GM10248 (cell line): ENCODE results near the gene MAPRE3.
A peak's percentile ranks its signal among the peaks of the same experiment; 100 is the strongest.

Experiments used
- CTCF ChIA-PET: fragments of 300-600 bp; sonication (Branson Sonifier 250); formaldehyde crosslinking; extraction: SDS; loops from one replicate; lab custom pipeline; 2021; ENCODE audit warnings: antibody characterized with exemption; lab: Yijun Ruan, JAX
- POLR2A ChIA-PET: fragments of 350-650 bp; sonication (Branson Sonifier 250); formaldehyde crosslinking; extraction: SDS; loops from one replicate; lab custom pipeline; 2020; ENCODE audit warnings: antibody characterized with exemption; lab: Yijun Ruan, JAX
- DNase-seq: peaks from one replicate; pipeline ENCODE4 v3.0.0; 2012; ENCODE audit errors: extremely low spot score
- TF ChIP-seq, protein P1 (sequence below): IDR thresholded peaks from 2 replicates; pipeline ENCODE4 v1.5.1; 2012; ENCODE audit warnings: mild to moderate bottlenecking, low read depth; ENCODE audit errors: extremely low read depth, missing control alignments, control extremely low read depth

Gene MAPRE3

DNA sequence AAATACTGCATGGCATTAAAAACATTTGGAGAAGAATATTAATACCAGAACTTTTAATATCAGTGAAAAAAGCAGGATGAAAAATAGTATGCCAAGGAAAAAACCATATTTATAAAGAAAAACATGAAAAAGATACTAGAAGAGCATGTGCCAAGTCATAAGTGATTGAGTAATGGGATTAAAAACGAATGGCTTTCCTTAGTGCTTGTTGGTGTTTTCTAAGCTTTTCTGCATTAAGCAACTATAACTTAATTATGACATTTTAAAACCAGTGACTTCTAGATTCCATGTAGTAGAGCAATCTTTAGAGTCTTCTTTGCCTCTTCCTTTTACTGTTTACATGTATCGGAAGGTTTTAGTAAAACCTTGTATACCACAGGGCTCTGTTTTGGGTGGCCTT lies 6.6 kb downstream of the MAPRE3 start:
- TF ChIP-seq, protein P1, sequence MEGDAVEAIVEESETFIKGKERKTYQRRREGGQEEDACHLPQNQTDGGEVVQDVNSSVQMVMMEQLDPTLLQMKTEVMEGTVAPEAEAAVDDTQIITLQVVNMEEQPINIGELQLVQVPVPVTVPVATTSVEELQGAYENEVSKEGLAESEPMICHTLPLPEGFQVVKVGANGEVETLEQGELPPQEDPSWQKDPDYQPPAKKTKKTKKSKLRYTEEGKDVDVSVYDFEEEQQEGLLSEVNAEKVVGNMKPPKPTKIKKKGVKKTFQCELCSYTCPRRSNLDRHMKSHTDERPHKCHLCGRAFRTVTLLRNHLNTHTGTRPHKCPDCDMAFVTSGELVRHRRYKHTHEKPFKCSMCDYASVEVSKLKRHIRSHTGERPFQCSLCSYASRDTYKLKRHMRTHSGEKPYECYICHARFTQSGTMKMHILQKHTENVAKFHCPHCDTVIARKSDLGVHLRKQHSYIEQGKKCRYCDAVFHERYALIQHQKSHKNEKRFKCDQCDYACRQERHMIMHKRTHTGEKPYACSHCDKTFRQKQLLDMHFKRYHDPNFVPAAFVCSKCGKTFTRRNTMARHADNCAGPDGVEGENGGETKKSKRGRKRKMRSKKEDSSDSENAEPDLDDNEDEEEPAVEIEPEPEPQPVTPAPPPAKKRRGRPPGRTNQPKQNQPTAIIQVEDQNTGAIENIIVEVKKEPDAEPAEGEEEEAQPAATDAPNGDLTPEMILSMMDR, result no peak
- ChIA-PET CTCF (interaction anchor here (0.7 to 5.4 kb wide), 6 partner anchors 11 to 157 kb away, joined by 3 to 33 read pairs (median 4); partner anchors contain the start of gene PREB), POLR2A (no interaction called here)
- no peak for DNase-seq

DNA sequence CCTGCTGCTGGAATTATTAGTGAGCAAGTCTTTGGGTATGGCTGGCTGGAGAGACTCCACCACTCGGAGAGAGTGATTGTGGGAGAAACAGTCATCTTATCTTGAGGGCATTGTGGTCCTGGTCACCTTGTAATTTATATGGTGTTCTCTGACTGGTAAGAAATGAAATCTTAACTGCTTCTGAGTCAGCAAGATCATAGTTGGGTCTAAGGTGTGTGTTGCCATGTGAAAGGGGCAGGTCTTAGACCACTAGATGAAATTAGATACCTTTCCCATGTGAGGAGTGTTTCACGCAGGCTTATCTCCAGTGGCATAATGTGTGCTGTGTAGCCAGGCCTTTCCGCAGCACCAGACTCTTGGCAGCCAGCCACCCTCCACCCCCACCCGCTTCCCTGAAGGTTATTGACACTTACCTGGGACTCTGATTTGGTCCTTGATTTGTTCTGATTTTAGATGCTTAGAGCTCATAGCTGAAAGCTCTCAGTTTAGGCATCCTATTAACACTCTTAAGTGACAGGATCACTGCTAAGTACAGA lies 7.7 kb downstream of the MAPRE3 start:
- no peak for DNase-seq
- CTCF ChIA-PET, result interaction anchor here (0.8 to 5.4 kb wide), 3 partner anchors 10 to 16 kb away, joined by 3 to 33 read pairs (median 15); no protein-coding TSS in a partner anchor
- POLR2A ChIA-PET, result no interaction called here
- TF ChIP-seq, protein P1, result no peak

DNA sequence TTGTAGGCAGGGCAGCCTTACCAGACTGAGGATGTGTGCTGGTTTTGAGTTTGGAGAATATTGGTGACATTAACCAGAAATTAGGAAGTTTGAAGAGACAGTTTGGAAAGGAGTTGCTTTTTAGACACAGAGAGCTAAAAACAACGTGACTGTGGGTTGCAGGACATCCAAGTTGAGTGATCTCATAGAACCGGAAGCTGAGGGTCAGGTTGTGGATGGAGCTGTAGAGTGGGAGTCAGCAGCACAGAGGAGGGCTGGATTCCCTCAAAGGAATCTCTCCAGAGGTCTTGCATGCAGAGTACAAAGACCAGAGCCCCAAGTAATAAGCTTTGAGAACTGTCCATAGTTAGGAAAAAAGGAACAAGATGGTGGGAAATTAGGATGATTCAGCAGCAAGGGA lies 9.3 kb downstream of the MAPRE3 start:
- TF ChIP-seq, protein P1, result no peak
- ChIA-PET POLR2A (no interaction called here), CTCF (interaction anchor here (4.2 to 5.4 kb wide), 2 partner anchors 8 to 17 kb away, joined by 15 to 33 read pairs; no protein-coding TSS in a partner anchor)
- no peak for DNase-seq

DNA sequence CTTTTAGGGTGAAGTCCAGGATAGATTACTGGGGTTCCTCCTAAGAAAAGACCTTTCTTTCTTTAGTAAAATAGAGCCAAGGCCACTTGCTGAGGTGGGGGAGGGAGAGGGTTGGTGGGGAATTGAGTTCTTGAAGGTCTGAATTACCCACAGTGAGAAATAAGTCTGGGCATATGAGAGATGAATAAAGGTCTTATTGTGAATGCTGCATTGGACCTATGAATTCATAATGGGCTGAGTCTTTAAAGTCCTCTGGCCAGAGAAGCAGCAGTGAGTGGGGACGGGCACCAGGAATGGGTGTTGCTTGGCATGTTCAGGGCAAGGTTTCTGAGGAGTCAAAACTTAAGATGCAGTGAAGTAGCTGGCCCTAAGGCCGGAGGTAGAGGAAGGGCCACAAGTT lies 10.5 kb downstream of the MAPRE3 start:
- no peak for DNase-seq
- TF ChIP-seq, protein P1, result no peak
- POLR2A ChIA-PET, result no interaction called here
- CTCF ChIA-PET, result interaction anchor here (1.7 to 3.7 kb wide), 3 partner anchors 10 to 135 kb away, joined by 4 to 14 read pairs (median 6); no protein-coding TSS in a partner anchor

DNA sequence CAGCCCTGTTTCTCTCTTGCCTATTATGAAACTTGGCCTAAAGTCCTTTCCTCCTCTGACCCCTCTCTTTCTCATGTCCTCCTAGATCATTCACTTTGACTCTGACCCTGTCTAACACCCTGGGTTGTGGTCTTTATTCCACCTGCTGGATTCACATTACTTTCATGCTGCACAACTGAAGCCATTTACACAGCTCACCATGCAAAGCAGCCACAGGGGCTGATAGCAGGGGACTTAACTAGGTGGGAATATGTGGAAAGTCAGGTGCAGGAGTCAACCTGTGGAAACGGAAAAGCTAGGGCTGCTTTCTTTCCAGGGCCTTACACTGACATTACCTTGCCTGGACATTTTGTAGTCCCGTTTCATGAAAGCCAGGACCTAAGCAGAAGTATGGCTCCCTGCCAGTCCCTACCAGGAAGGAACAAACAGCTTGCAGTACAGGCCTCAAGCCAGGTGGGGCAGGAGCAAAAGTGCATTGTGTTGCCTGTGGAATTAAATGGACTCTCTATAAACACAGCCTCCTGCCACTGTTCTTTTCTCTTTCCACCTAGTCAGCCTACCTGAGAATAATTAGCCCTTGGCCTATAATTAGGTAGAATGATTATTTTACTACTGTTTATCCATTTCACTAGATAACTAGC lies 11.8 kb downstream of the MAPRE3 start:
- ChIA-PET CTCF (interaction anchor here (1.4 to 3.7 kb wide), 8 partner anchors 11 to 136 kb away, joined by 4 to 17 read pairs (median 6); no protein-coding TSS in a partner anchor), POLR2A (interaction anchor here (0.6 kb wide), 1 partner anchor 351 kb away, joined by 7 read pairs; no protein-coding TSS in a partner anchor)
- peak; percentile 41 for DNase-seq
- TF ChIP-seq, protein P1, result no peak

DNA sequence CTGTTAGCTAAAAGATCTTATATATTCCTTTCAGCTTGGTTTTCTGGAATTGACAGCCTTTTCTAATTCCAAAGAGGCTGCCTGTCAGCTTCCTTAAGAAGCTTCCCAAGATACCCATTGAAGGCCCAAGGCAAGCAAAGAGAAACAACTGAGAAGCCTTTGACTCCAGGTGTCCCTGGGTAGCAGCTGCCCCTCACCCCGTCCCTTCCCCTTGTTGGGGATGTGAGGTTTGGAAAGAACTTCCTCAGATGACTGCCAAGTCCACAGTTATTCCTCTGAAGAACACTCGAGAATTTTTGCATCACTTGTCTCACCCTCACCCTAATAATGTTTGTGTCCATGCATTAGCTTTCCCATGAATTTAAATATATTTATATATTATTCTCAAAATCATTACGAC lies 13.3 kb downstream of the MAPRE3 start:
- DNase-seq, result no peak
- POLR2A ChIA-PET, result no interaction called here
- CTCF ChIA-PET, result interaction anchor here (0.8 to 3.7 kb wide), 9 partner anchors 10 to 60 kb away, joined by 3 to 17 read pairs (median 4); no protein-coding TSS in a partner anchor
- TF ChIP-seq, protein P1, result no peak
